Nucleus accumbens (tissue), 56 donors: ENCODE measurements around the gene GLI1.
A peak's percentile ranks its signal among the peaks of the same experiment; 100 is the strongest.

Experiments used
- DNase-seq, 56 donors: peaks; one replicate each; lab custom pipeline; 2025; lab: John Stamatoyannopoulos, UW

The GLI1 gene

DNA sequence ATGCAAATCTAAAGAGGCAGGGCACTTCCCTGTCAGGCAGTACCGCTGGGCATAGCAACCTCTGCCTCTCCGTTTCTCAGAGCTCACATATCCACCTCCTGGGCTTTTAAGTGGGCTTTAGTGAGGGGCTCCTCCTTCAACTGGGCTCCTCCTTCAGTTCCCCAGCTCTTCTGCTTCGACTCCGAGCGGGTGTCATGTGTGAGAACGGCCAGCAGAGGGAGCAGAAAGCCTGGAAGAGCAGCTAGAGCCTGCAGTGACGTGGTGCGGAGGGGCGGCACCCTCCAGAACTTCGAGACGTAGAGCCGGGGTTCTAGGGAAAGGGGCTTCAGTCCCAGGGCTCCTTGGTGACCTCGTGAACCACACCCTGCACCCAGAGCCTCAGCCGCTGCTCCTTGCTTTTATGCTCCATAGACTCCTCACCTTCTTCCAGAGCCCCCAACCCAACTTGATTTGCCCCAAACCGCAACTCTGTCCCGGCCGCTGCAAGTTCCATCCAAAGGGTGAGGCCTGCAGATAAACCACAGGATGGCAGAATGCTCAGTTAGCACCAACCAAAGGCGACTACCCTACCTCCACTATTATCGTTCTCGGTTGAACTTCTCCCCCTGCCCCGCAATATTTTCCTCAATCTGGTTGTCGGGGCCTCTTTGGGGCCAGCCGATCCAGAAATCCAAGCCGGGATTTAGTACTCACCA, 383 bp upstream of the GLI1 start:
- DNase-seq, result peak in 55 of 56 donors; percentile 37 to 95 (median 81)

- DNase-seq, result no peak
Measured at GRCh38 chr12:57460468-57460784, 841 bp downstream of the GLI1 start.

DNA sequence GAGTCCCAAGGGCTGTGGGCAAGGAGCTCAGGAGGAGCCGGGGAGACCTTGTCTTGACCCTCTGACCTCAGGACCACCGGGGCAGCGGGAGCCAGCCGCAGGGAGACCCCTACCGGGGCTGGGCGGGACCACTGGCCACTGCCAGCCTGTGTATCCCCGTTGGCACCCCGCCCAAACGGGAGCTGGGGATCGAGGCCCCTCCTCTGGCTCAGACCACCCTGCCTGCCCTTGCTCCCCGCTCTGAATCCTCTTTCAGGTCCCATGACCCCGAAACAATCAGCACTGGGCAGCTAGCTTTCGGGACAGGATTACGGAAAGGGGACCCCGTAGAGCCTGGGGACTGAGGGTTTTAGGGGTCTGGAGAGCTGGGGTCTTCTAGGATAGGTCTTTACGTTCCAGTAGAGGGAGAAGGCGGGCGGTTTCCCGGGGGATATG, 1.3 kb downstream of the GLI1 start:
- peak in 3 of 56 donors; percentile 16 to 47 (median 20) for DNase-seq

DNA sequence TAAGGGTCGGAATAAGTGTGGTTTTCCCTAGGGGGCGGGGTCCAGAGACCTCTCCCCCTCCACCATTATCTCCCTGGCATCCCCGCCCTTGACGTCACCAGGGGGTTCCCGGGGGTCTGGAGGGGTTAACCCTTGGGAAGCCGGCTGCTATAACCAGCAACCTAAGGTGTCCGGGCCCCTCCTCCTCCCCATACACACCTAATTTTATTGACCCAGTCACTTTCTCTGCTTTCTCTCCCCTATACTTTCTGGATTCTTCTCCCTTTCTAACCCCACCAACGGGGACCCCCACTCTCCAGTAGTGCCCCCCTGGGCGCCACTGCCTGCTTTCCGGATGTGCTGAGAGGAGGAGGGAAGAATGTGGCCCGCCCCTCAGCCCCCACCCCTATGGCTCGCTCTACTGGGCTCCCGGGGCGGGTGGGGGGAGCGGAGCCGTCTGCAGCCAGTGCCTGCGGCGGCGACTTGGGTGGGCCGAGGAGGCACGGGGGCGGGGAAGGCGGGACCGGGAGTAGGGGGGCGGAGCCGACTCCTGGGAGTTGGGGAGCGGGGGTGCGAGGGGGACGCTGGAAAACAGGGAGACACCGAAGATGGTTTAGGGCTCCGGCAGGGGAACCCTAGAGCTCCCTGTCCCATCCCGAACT, 1.8 kb downstream of the GLI1 start:
- DNase-seq, result peak in 31 of 56 donors; percentile 2 to 67 (median 29)

DNA sequence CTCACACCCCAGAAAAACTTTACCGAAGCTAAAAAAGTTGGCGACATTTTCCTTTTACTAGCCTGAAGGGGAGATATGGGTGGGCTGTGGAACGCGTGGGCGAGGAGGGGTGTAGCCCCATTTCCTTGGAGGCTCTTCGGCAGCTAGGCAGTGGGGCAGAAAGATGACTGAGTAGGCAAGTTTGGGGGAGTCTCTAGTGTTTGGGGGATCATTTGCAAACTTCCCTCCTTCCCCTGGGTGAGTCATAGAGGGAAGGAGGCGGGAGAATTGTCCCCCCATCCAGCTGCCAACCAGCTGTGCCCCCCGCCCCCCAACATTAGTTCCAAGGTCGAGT, 2.3 kb downstream of the GLI1 start:
- no peak for DNase-seq

- peak in 52 of 56 donors; percentile 8 to 83 (median 58) for DNase-seq
Measured at GRCh38 chr12:57462251-57462911, 2.8 kb downstream of the GLI1 start.

- no peak for DNase-seq
Measured at GRCh38 chr12:57462912-57463253, 3.3 kb downstream of the GLI1 start.

GRCh38 chr12:57464569-57464968, 5.0 kb downstream of the GLI1 start:
- DNase-seq, result no peak

- no peak for DNase-seq
Measured at GRCh38 chr12:57465030-57465746, 5.6 kb downstream of the GLI1 start.

GRCh38 chr12:57465747-57466505, 6.3 kb downstream of the GLI1 start:
- no peak for DNase-seq

DNA sequence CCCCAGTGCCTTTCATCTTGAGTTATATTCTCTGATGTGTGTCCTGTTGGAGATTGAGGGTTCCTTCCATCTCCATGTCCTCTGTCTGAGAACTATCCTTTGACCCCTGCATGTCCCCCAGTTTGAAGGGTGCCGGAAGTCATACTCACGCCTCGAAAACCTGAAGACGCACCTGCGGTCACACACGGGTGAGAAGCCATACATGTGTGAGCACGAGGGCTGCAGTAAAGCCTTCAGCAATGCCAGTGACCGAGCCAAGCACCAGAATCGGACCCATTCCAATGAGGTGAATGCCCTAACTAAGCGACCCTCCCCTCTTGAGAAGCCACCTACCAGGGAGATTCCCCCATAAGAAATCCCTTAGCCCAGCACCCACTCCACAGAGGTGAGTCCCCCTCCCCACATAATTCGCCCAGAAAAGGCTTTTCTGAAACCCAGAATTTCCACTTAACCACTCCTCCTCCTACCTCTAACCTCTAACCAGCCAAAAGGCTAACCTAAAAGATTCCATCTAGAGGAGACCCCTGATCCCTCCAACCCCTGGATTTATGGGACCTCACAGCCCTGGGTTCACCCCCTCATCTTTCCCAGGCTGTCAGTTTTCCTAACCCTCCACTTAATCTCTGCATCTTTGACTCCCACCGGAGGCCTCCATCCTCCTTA, 7.8 kb downstream of the GLI1 start:
- no peak for DNase-seq

GRCh38 chr12:57467915-57468314, 8.3 kb downstream of the GLI1 start:
- DNase-seq, result no peak

GRCh38 chr12:57469296-57470164, 9.9 kb downstream of the GLI1 start:
- DNase-seq, result no peak

GRCh38 chr12:57470286-57470969, 10.8 kb downstream of the GLI1 start:
- DNase-seq, result no peak

DNA sequence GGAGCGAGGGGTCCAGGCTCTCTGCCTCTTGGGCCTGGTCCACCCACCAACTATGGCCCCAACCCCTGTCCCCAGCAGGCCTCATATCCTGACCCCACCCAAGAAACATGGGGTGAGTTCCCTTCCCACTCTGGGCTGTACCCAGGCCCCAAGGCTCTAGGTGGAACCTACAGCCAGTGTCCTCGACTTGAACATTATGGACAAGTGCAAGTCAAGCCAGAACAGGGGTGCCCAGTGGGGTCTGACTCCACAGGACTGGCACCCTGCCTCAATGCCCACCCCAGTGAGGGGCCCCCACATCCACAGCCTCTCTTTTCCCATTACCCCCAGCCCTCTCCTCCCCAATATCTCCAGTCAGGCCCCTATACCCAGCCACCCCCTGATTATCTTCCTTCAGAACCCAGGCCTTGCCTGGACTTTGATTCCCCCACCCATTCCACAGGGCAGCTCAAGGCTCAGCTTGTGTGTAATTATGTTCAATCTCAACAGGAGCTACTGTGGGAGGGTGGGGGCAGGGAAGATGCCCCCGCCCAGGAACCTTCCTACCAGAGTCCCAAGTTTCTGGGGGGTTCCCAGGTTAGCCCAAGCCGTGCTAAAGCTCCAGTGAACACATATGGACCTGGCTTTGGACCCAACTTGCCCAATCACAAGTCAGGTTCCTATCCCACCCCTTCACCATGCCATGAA, 11.5 kb downstream of the GLI1 start:
- no peak for DNase-seq

DNA sequence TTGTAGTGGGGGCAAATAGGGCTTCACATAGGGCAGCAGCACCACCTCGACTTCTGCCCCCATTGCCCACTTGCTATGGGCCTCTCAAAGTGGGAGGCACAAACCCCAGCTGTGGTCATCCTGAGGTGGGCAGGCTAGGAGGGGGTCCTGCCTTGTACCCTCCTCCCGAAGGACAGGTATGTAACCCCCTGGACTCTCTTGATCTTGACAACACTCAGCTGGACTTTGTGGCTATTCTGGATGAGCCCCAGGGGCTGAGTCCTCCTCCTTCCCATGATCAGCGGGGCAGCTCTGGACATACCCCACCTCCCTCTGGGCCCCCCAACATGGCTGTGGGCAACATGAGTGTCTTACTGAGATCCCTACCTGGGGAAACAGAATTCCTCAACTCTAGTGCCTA, 12.1 kb downstream of the GLI1 start:
- DNase-seq, result no peak

GRCh38 chr12:57472391-57472790, 12.8 kb downstream of the GLI1 start:
- no peak for DNase-seq

DNA sequence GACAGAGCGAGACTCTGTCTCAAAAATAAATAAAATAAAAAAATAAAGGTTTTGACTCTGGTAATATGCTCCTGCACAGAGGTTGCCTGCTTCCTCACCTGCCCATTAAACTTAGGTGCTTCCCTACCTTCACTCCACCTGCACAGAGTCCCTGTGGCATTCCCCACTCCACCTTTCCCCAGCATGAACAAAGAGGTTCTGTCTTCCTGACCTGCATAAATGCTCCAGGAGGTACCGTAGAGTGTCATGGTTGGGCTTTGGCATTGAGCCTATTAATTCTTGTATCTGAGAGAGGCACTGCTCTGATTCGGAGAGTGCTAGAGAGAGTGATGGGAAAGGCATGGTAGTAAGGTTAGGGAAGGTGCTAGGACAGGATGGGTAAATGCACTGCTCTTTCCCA, 13.8 kb downstream of the GLI1 start:
- DNase-seq, result no peak
